Thyroid gland (tissue), 4 donors: ENCODE results near the gene DYNC1I1.

Source experiments
- CTCF ChIP-seq, 6 experiments: fragments of 200-600 bp in 3 of 6; fragments of 450-650 bp in 3 of 6; sonication (generic) in 3 of 6; IDR thresholded peaks; one replicate each; pipeline ENCODE4 v1.5.1; 2016 to 2019; ENCODE audit warnings: antibody characterized with exemption in 6 of 6, mild to moderate bottlenecking in 2 of 6, inconsistent platforms in 1 of 6, moderate library complexity in 1 of 6
- POLR2A ChIP-seq, 2 donors: fragments of 450-650 bp; IDR thresholded peaks; one replicate each; pipeline ENCODE4 v1.6.1; 2017; ENCODE audit warnings: antibody characterized with exemption in 2 of 2, mild to moderate bottlenecking in 2 of 2, moderate library complexity in 1 of 2

DNA sequence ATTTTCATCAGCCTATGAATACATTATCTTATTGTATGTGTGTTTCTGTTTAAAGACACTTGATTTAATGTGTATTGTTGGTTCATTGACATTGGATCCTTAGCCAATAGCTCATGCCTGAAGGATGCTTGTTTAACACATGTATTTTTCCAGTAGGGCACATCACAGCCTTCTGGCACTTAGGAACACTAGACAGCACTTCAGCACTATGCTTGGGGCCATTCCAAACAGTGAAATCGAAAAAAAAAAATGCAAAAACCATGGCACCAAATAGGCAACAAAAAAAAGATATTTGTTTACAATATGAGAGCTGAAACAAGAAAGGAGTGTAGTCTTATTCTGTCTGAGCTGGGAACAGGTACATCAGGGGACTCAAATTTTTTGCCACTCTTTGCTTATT, 286.7 kb downstream of the DYNC1I1 start:
- TF ChIP-seq CTCF (IDR thresholded peaks at IDR 0.05), result no peak
- no peak for TF ChIP-seq POLR2A (IDR thresholded peaks at IDR 0.05)
